ENCODE results near the gene TMPRSS12. TPM values are rescaled to one million over a fixed set of nuclear protein-coding genes. Genes with fewer than 3 reads are reported as not detected.

TMPRSS12 gene
- total RNA-seq, 1 donor from 2014 or later: not detected

DNA sequence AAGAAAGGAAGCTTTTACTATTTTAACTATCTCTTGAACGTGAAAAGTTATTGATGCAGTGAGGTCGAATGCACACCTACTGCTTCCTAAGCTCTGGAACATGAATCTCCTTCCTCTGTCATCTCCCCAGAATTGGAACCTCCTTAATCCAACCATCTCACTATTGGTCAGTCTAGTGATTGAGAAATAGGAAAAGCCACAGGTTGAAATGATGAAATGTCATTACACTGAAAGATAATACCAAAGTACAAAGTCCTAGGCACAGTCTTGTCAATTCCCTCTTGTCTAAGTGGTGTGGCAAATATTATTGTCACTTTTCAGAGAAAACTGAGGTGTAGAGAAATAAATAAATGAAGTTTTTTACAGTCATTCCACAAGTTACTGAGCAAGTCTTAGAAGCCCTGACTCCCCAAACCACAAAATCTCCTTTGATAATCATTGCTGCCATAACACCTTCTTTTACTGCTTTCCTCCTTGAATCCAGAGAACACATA is 90.1 kb downstream of the TMPRSS12 start:
- DNase-seq (ENCODE audit: low spot score in 2 of 2, unreplicated experiment in 2 of 2): no peak
- H3K4me3 Mint-ChIP-seq: no peak overlapping the region
- H3K4me1 Mint-ChIP-seq: peaks cover 68% of the 10 kb centered on the region
- no peaks in the 10 kb centered on the region for H3K27me3 Mint-ChIP-seq (ENCODE audit: low read depth)
- TF ChIP-seq, protein P1, sequence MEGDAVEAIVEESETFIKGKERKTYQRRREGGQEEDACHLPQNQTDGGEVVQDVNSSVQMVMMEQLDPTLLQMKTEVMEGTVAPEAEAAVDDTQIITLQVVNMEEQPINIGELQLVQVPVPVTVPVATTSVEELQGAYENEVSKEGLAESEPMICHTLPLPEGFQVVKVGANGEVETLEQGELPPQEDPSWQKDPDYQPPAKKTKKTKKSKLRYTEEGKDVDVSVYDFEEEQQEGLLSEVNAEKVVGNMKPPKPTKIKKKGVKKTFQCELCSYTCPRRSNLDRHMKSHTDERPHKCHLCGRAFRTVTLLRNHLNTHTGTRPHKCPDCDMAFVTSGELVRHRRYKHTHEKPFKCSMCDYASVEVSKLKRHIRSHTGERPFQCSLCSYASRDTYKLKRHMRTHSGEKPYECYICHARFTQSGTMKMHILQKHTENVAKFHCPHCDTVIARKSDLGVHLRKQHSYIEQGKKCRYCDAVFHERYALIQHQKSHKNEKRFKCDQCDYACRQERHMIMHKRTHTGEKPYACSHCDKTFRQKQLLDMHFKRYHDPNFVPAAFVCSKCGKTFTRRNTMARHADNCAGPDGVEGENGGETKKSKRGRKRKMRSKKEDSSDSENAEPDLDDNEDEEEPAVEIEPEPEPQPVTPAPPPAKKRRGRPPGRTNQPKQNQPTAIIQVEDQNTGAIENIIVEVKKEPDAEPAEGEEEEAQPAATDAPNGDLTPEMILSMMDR (IDR thresholded peaks at IDR 0.05; ENCODE audit: unreplicated experiment): no peak
- no peaks in the 10 kb centered on the region for H3K9me3 Mint-ChIP-seq
- peaks cover 30% of the 10 kb centered on the region for H3K36me3 Mint-ChIP-seq
- H3K27ac Mint-ChIP-seq: peak overlapping the region; percentile 84

DNA sequence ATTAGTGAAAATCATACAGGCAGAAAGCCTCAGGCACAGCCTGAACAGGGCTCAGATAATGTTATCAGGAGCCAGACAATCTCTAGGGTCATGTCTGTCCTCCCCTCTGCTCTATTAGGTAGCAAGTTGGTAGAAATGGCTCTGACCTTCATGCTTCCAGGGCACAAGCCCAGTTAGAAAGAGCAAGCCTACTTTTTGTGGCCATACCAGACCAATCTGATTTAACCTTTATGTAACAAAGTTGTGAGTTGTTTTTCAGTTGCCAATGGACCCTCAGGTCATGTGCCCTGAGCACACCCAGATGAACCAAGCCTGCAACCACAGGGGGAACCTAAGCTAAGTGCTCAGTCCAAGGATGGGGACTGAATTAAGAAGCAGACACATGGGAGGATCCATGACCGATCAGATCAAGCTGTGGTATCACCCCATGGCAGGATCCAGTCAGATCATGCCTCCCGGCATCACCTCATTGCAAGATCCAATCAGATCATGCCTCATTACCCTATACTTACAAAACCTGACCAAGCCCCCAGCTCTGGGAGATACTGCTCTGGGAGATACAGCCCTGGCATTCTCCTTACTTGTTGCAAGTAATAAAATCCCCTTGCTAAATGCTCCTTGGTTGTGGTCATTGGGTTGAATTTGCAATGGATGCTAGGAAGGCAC is 90.9 kb downstream of the TMPRSS12 start:
- H3K27ac Mint-ChIP-seq: peak overlapping the region; percentile 84
- no peaks in the 10 kb centered on the region for H3K27me3 Mint-ChIP-seq (ENCODE audit: low read depth)
- no peaks in the 10 kb centered on the region for H3K9me3 Mint-ChIP-seq
- H3K4me3 Mint-ChIP-seq: no peak overlapping the region
- peaks cover 30% of the 10 kb centered on the region for H3K36me3 Mint-ChIP-seq
- DNase-seq (ENCODE audit: low spot score in 2 of 2, unreplicated experiment in 2 of 2): no peak
- H3K4me1 Mint-ChIP-seq: peaks cover 60% of the 10 kb centered on the region
- TF ChIP-seq, protein P1 (IDR thresholded peaks at IDR 0.05; ENCODE audit: unreplicated experiment): no peak

DNA sequence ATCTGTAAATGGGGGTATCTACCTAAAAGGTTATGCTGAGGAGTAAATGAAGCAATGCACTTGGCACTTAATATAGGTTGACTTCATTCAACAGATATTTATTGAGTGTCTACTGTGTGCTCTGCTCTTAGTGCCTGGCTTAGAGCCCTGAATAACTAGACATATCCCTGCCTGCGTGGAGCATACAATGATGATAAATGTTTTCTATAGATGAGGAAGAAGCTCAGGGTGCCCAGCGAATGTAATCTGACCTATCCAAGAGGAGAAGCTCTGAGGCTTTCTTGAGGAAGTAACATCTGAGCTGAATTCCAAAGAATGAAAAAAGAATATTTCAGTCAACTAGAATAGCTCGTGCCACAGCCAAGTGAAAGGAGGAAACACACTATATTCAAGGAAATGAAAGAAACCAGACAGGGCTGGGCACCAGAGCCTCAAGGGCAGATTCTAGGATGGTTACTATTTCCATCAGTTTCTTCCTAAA is 91.7 kb downstream of the TMPRSS12 start:
- H3K27ac Mint-ChIP-seq: peak overlapping the region; percentile 95
- H3K4me1 Mint-ChIP-seq: peaks cover 54% of the 10 kb centered on the region
- no peak overlapping the region for H3K4me3 Mint-ChIP-seq
- DNase-seq (ENCODE audit: low spot score in 2 of 2, unreplicated experiment in 2 of 2): no peak
- H3K36me3 Mint-ChIP-seq: peaks cover 30% of the 10 kb centered on the region
- TF ChIP-seq, protein P1 (IDR thresholded peaks at IDR 0.05; ENCODE audit: unreplicated experiment): no peak
- no peaks in the 10 kb centered on the region for H3K9me3 Mint-ChIP-seq
- H3K27me3 Mint-ChIP-seq (ENCODE audit: low read depth): no peaks in the 10 kb centered on the region

DNA sequence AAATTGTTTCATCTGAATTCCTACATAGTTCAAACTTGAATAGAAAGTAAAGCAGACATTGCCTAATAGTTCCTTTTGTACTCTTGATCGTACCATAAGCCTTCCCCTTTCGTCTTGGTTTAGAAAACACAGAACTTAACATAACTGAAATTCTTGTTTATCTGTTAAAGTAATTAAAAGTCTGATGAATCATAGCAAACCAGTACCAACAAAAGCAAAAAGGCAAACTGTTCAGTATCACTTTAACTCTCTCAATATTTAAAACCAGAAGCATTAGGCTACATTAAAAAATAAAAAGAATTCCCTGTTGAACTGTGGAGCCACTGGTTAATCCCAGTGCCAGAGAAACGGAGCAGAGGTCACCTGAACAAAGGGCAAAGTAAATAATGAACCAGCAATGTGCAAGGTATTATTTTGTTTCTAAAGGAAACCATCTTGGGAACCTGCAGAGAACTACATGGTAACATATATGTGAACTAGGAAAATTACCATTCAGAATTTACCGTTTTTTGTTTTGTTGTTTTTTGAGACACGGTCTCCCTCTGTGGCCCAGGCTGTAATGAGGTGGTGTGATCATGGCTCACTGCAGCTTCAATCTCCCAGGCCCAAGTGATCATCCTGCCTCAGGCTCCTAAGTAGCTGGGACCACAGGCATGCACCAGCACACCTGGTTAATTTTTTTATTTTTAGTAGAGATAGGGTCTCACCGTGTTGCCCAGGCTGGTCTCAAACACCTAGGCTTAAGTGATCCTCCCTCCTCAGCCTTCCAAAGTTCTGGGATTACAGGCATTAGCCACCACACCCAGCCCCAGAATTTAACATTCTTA is 92.5 kb downstream of the TMPRSS12 start:
- Mint-ChIP-seq H3K27ac (peak overlapping the region; percentile 95), H3K27me3 (ENCODE audit: low read depth) (no peaks in the 10 kb centered on the region), H3K36me3 (peaks cover 27% of the 10 kb centered on the region), H3K9me3 (no peaks in the 10 kb centered on the region), H3K4me3 (no peak overlapping the region), H3K4me1 (peaks cover 52% of the 10 kb centered on the region)
- no peak for DNase-seq (ENCODE audit: low spot score in 2 of 2, unreplicated experiment in 2 of 2)
- TF ChIP-seq, protein P1 (IDR thresholded peaks at IDR 0.05; ENCODE audit: unreplicated experiment): no peak

DNA sequence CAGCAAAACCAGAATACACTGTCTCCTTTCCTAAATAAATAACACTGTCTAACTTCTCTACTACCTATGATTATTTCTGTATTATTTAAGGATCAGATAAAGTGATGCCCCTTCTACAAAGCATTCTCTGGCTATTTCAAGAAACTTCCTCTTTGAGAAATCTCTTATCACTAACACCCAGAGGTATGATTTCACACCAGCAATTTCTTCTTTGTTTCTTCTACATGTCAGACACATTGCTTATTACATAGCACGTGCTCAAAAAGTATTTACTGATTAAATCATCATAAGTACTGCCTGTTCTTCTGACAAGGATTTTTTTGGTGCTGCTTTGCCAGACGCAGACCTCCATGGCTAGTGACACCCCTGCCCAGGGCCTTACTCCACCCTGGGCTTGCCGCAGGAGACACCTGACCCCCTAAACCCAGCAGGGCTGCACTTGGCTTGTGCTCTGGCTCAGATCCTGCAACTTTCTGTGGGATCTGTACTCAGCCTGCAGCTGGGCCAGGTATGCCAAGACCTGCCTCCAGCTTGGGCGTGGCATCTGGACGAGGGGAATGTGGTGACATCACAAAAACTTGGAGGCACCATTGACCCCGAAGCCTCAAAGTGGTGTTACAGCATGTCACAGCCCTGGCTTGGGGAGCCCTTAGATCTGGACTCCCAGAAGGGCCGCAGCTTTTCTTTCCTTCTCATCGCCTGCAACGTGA is 94.2 kb downstream of the TMPRSS12 start:
- Mint-ChIP-seq H3K36me3 (peaks cover 18% of the 10 kb centered on the region), H3K4me3 (no peak overlapping the region), H3K27ac (peak overlapping the region; percentile 48), H3K27me3 (ENCODE audit: low read depth) (no peaks in the 10 kb centered on the region), H3K9me3 (no peaks in the 10 kb centered on the region), H3K4me1 (peaks cover 42% of the 10 kb centered on the region)
- TF ChIP-seq, protein P1 (IDR thresholded peaks at IDR 0.05; ENCODE audit: unreplicated experiment): no peak
- no peak for DNase-seq (ENCODE audit: low spot score in 2 of 2, unreplicated experiment in 2 of 2)

Data from mesothelial cell of epicardium (in vitro differentiated cells).